ENCODE results near the gene SLC12A9.
A peak's percentile ranks its signal among the peaks of the same experiment; 100 is the strongest.

Gene SLC12A9, protein sequence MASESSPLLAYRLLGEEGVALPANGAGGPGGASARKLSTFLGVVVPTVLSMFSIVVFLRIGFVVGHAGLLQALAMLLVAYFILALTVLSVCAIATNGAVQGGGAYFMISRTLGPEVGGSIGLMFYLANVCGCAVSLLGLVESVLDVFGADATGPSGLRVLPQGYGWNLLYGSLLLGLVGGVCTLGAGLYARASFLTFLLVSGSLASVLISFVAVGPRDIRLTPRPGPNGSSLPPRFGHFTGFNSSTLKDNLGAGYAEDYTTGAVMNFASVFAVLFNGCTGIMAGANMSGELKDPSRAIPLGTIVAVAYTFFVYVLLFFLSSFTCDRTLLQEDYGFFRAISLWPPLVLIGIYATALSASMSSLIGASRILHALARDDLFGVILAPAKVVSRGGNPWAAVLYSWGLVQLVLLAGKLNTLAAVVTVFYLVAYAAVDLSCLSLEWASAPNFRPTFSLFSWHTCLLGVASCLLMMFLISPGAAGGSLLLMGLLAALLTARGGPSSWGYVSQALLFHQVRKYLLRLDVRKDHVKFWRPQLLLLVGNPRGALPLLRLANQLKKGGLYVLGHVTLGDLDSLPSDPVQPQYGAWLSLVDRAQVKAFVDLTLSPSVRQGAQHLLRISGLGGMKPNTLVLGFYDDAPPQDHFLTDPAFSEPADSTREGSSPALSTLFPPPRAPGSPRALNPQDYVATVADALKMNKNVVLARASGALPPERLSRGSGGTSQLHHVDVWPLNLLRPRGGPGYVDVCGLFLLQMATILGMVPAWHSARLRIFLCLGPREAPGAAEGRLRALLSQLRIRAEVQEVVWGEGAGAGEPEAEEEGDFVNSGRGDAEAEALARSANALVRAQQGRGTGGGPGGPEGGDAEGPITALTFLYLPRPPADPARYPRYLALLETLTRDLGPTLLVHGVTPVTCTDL

DNA sequence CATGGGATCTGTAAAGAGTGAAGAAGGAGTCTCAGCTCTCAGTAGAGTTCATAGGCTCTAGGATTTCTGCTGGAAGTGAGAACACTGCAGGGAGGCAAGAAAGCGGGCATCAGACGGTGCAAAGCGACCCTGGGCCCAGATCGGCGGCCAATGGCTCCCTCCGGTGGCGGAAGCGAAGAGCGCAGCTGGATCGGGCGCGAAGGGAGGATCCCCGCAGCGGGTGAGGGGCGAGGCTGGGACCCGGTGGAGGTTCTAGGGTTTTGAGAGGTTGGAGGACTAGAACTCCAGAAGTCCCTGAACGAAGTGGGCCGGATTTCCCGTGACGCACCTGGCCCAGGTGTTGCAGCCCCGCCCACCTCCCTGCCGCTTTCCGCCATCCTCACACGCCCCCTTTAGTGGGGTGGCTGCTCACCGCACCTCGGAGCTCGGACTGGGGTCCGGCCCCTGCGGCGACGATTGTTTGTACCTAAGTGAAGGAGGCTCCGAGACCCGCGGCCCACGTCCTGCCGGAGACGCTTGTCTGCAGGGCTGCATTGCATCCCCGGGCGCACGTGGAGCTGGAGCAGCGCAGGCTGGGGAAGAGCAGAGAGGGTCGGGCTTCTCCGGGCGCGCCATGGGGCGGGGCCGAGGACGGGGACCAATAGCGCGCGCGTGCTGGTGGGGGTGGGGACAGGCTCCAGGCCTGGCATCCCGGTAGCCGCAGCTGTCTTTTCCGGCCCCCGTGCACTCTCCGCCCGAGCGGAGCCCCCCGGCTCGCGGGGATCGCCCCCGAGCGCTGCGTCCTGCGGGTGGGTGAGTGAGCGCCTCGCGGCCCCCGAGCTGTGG is at the start of gene SLC12A9:
Gene SLC12A9, plus strand, starts transcription at position 666 of the 825 bp plus-strand sequence. CDS start 1,485 bp downstream, outside the sequence.
- H3K79me2 ChIP-seq (ENCODE audit: insufficient read depth, low read length), result peaks cover 21% of the 10 kb centered on the region
- H3K4me2 ChIP-seq (ENCODE audit: low read depth, low read length, poor library complexity, severe bottlenecking), result peak within 1 kb of the TSS; percentile 99
- H3K36me3 ChIP-seq (ENCODE audit: low read length), result no peaks in the 10 kb centered on the region
- peak within 1 kb of the TSS; percentile 85 for H3K4me3 ChIP-seq (ENCODE audit: insufficient read depth, low read length, poor library complexity, severe bottlenecking)
- H4K20me1 ChIP-seq (ENCODE audit: low read depth, low read length), result no peaks in the 10 kb centered on the region
- peak within 1 kb of the TSS; percentile 82 for H3K27ac ChIP-seq (ENCODE audit: low read depth, low read length)
- no peaks in the 10 kb centered on the region for H3K9me2 ChIP-seq (replicated peaks; ENCODE audit: insufficient read depth, low read length)
- H3K9ac ChIP-seq (ENCODE audit: low read length), result peak within 1 kb of the TSS; percentile 75
- no peak for TF ChIP-seq EZH2phosphoT487 (conservative IDR thresholded peaks at IDR 0.05; ENCODE audit: low read length)
- TF ChIP-seq, protein P1, sequence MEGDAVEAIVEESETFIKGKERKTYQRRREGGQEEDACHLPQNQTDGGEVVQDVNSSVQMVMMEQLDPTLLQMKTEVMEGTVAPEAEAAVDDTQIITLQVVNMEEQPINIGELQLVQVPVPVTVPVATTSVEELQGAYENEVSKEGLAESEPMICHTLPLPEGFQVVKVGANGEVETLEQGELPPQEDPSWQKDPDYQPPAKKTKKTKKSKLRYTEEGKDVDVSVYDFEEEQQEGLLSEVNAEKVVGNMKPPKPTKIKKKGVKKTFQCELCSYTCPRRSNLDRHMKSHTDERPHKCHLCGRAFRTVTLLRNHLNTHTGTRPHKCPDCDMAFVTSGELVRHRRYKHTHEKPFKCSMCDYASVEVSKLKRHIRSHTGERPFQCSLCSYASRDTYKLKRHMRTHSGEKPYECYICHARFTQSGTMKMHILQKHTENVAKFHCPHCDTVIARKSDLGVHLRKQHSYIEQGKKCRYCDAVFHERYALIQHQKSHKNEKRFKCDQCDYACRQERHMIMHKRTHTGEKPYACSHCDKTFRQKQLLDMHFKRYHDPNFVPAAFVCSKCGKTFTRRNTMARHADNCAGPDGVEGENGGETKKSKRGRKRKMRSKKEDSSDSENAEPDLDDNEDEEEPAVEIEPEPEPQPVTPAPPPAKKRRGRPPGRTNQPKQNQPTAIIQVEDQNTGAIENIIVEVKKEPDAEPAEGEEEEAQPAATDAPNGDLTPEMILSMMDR (IDR thresholded peaks at IDR 0.05; ENCODE audit: insufficient read depth, low read length, poor library complexity, severe bottlenecking), result peak; percentile 96
- peak within 1 kb of the TSS; percentile 95 for H2AFZ ChIP-seq (ENCODE audit: low read depth, low read length, severe bottlenecking)
- H3K27me3 ChIP-seq (ENCODE audit: low read length), result no peaks in the 10 kb centered on the region
- H3F3A ChIP-seq (ENCODE audit: insufficient read depth), result peaks cover 9% of the 10 kb centered on the region
- no peaks in the 10 kb centered on the region for H3K9me3 ChIP-seq (ENCODE audit: insufficient read depth, low read length)

DNA sequence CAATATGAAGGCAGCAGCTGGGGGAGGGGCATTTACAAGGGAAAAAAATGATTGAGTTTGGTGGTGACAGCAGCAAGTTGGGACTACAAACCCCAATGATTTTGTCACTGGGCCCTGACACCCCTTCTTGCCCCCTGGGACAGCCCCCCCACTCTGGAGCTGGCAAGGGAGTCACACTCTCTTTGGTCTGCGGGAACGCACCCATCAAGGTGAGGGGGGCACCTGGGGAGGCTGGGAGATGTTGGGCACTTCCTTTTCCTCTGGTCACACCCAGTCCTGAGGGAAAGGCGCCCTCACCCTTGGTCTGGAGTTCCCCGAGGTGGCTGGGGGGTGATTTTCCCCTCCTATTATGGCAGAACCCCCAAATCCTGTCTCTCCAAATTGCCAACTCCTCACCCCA is 49.6 kb upstream of the SLC12A9 start:
- H3F3A ChIP-seq (ENCODE audit: insufficient read depth), result no peaks in the 10 kb centered on the region
- H2AFZ ChIP-seq (ENCODE audit: low read depth, low read length, severe bottlenecking), result no peak overlapping the region
- peak overlapping the region; percentile 39 for H3K4me2 ChIP-seq (ENCODE audit: low read depth, low read length, poor library complexity, severe bottlenecking)
- no peak overlapping the region for H3K27ac ChIP-seq (ENCODE audit: low read depth, low read length)
- no peaks in the 10 kb centered on the region for H3K9me3 ChIP-seq (ENCODE audit: insufficient read depth, low read length)
- H3K9ac ChIP-seq (ENCODE audit: low read length), result peak overlapping the region; percentile 28; the same call in 1 of the 2 replicates
- no peaks in the 10 kb centered on the region for H3K27me3 ChIP-seq (ENCODE audit: low read length)
- H3K9me2 ChIP-seq (replicated peaks; ENCODE audit: insufficient read depth, low read length), result no peaks in the 10 kb centered on the region
- H3K36me3 ChIP-seq (ENCODE audit: low read length), result no peaks in the 10 kb centered on the region
- no peaks in the 10 kb centered on the region for H4K20me1 ChIP-seq (ENCODE audit: low read depth, low read length)
- no peak overlapping the region for H3K4me3 ChIP-seq (ENCODE audit: insufficient read depth, low read length, poor library complexity, severe bottlenecking)
- no peaks in the 10 kb centered on the region for H3K79me2 ChIP-seq (ENCODE audit: insufficient read depth, low read length)
- TF ChIP-seq, protein P1 (IDR thresholded peaks at IDR 0.05; ENCODE audit: insufficient read depth, low read length, poor library complexity, severe bottlenecking), result no peak
- TF ChIP-seq EZH2phosphoT487 (conservative IDR thresholded peaks at IDR 0.05; ENCODE audit: low read length), result no peak

- Histone ChIP-seq H3K79me2 (ENCODE audit: insufficient read depth, low read length) (no peaks in the 10 kb centered on the region), H3K4me2 (ENCODE audit: low read depth, low read length, poor library complexity, severe bottlenecking) (peak overlapping the region; percentile 39), H3K27me3 (ENCODE audit: low read length) (no peaks in the 10 kb centered on the region), H3K27ac (ENCODE audit: low read depth, low read length) (no peak overlapping the region), H3K36me3 (ENCODE audit: low read length) (no peaks in the 10 kb centered on the region), H3F3A (ENCODE audit: insufficient read depth) (no peaks in the 10 kb centered on the region), H3K9me3 (ENCODE audit: insufficient read depth, low read length) (no peaks in the 10 kb centered on the region), H3K9ac (ENCODE audit: low read length) (peak overlapping the region; percentile 28; the same call in 1 of the 2 replicates), H3K9me2 (replicated peaks; ENCODE audit: insufficient read depth, low read length) (no peaks in the 10 kb centered on the region), H4K20me1 (ENCODE audit: low read depth, low read length) (no peaks in the 10 kb centered on the region), H2AFZ (ENCODE audit: low read depth, low read length, severe bottlenecking) (peak overlapping the region; percentile 29), H3K4me3 (ENCODE audit: insufficient read depth, low read length, poor library complexity, severe bottlenecking) (no peak overlapping the region)
- TF ChIP-seq, protein P1 (IDR thresholded peaks at IDR 0.05; ENCODE audit: insufficient read depth, low read length, poor library complexity, severe bottlenecking), result no peak
- no peak for TF ChIP-seq EZH2phosphoT487 (conservative IDR thresholded peaks at IDR 0.05; ENCODE audit: low read length)
Measured at GRCh38 chr7:100803398-100804161, 48.9 kb upstream of the SLC12A9 start.
